ENCODE data around the gene MRLN. TPM values are rescaled to one million over a fixed set of nuclear protein-coding genes. Genes with fewer than 3 reads are reported as not detected.

MRLN gene
- polyA plus RNA-seq, 1 of the 3 experiments (the other 2 are of a cell fraction): not detected

DNA sequence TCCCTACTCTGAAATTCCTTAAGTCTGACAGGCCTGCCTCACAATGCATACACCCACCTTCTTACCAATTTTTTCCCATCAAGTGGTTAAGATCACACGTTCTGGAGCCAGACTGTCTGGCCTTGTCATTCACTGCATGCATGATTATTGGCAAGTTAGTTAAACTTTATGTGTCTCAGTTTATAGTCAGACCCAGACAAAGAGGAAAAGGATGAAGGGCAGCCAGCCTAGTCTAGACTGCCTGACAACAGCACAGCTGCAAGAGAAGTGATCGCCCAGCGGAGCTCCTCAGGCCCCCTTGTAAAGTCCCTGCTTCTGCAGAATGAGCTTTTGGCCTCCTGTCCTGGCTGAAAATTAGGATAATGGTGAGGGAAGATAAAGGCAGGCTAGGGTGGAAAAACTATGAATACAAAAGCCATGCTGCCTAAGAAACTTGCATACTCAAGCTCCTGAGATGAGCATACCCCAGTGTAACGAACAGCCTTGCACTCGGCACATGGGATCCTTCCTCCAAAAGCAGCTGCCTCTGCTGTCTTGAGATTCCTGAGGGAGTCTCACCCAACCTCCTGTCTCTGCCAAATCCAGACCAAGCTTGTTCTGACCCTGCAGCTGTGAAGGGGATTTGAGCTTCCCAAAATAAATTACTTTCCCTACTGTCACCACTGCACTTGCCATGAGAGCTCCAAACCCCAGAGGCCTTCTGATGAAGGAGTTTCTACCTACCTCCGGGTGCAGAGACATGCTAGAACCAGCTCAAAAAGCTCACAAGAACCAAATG is 26.7 kb upstream of the MRLN start (continued):
- TF ChIP-seq NFIC (IDR thresholded peaks at IDR 0.05; ENCODE audit: borderline replicate concordance): no peak

DNA sequence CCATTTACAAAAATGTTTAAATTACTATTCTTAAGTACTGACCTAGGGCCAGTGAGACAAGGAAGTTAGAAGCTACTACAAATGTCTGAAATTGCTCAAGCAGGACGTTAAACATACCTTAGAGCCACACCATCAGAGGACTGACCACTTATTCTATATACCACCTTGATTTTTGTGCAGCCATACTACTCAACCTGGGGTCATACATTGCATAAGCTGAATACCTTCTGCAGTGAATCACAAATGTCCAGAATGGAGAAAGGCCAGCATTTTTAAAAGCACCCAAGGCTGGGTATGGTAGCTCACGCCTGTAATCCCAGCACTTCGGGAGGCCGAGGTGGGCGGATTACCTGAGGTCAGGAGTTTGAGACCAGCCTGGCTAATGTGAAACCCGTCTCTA is 21.2 kb upstream of the MRLN start:
- no peaks in the 10 kb centered on the region for H3K9me2 ChIP-seq
- no peak overlapping the region for H3K4me3 ChIP-seq (ENCODE audit: low read depth in 2 of 2, low read length in 1 of 2)
- no peaks in the 10 kb centered on the region for H3K36me3 ChIP-seq (replicated peaks in 1 of 2; ENCODE audit: control insufficient read depth in 1 of 2, insufficient read depth in 2 of 2, low read length in 1 of 2)
- H3F3A ChIP-seq (replicated peaks; ENCODE audit: insufficient read depth): no peaks in the 10 kb centered on the region
- no peaks in the 10 kb centered on the region for H4K20me1 ChIP-seq (ENCODE audit: insufficient read depth)
- 31% methylated on average over 2 of the region's 6 CpGs for WGBS (ENCODE audit: low lambda C conversion rate)
- H3K27me3 ChIP-seq (ENCODE audit: insufficient read depth): no peaks in the 10 kb centered on the region
- no peaks in the 10 kb centered on the region for H3K4me1 ChIP-seq (ENCODE audit: control insufficient read depth in 1 of 2, insufficient read depth in 2 of 2, low read depth in 1 of 2, low read length in 1 of 2)
- no peaks in the 10 kb centered on the region for H3K79me2 ChIP-seq (ENCODE audit: insufficient read depth)
- TF ChIP-seq RCOR1 (IDR thresholded peaks at IDR 0.05; ENCODE audit: low read length): no peak
- H3K27ac ChIP-seq (ENCODE audit: low read depth in 2 of 2, low read length in 1 of 2): no peak overlapping the region
- DNase-seq: no peak
- no peak overlapping the region for H3K4me2 ChIP-seq
- no peak overlapping the region for H3K9ac ChIP-seq
- H2AFZ ChIP-seq (ENCODE audit: low read depth): no peak overlapping the region
- ChIA-PET CTCF (no interaction called here), POLR2A (no interaction called here)
- H3K9me3 ChIP-seq: no peaks in the 10 kb centered on the region

DNA sequence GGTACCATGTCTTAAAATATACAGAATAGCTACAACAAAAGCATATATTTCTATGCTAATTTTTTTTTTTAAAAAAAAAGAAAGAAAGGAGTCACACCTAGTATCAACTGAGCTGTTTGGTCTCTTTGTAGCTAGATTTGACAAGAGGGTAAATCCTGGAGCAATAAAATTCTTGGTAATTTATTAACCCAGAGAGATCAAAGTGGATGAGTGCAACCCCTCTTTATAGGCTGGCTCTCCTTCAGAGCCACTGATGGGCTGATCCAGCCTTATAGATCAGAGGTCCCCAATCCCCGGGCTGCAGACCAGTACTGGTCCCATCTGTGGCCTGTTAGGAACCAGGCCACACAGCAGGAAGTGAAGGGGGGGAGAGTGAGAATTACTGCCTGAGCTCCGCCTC is 19.8 kb upstream of the MRLN start:
- Histone ChIP-seq H4K20me1 (ENCODE audit: insufficient read depth) (no peaks in the 10 kb centered on the region), H3K79me2 (ENCODE audit: insufficient read depth) (no peaks in the 10 kb centered on the region), H3K9me3 (no peaks in the 10 kb centered on the region), H3K9ac (no peak overlapping the region), H3K27ac (ENCODE audit: low read depth in 2 of 2, low read length in 1 of 2) (no peak overlapping the region), H3K36me3 (replicated peaks in 1 of 2; ENCODE audit: control insufficient read depth in 1 of 2, insufficient read depth in 2 of 2, low read length in 1 of 2) (no peaks in the 10 kb centered on the region), H3K4me1 (ENCODE audit: control insufficient read depth in 1 of 2, insufficient read depth in 2 of 2, low read depth in 1 of 2, low read length in 1 of 2) (no peaks in the 10 kb centered on the region), H3K27me3 (ENCODE audit: insufficient read depth) (no peaks in the 10 kb centered on the region), H2AFZ (ENCODE audit: low read depth) (no peak overlapping the region), H3F3A (replicated peaks; ENCODE audit: insufficient read depth) (no peaks in the 10 kb centered on the region), H3K9me2 (no peaks in the 10 kb centered on the region), H3K4me2 (no peak overlapping the region), H3K4me3 (ENCODE audit: low read depth in 2 of 2, low read length in 1 of 2) (no peak overlapping the region)
- 40% methylated on average over 1 of the region's 2 CpGs for WGBS (ENCODE audit: low lambda C conversion rate)
- ChIA-PET CTCF (no interaction called here), POLR2A (no interaction called here)
- no peak for DNase-seq
- TF ChIP-seq TCF12 (IDR thresholded peaks at IDR 0.05): no peak
- no peak for TF ChIP-seq RCOR1 (IDR thresholded peaks at IDR 0.05; ENCODE audit: low read length)
- no peak for TF ChIP-seq NRF1 (IDR thresholded peaks at IDR 0.05; ENCODE audit: low read depth, low read length)

DNA sequence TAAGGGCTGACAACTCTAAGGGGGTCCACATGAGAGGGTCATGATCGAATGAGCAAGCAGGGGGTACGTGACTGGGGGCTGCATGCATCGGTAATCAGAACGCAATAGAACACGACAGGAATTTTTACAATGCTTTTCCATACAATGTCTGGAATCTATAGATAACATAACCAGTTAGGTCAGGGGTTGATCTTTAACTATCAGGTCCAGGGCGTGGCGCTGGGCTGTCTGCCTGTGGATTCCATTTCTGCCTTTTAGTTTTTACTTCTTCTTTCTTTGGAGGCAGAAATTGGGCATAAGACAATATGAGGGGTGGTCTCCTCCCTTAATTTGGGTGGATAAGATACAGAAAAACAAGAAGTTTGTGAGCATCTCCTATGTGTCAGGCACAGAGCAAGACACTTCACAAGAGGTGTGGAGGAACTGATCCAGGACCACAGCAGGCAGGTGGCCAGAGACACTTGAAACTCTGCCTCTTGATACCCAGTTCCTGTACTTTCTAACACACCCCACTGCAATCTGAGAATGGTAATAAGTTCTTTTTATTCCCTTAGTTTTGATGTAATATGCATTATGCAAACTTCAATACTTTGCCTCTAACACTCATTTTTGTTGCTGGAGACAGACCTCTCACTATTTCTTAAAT is 18.0 kb upstream of the MRLN start:
- no peaks in the 10 kb centered on the region for H3K9me3 ChIP-seq
- WGBS (ENCODE audit: low lambda C conversion rate): 73% methylated on average over 7 of the region's 7 CpGs
- no peak for TF ChIP-seq TCF12 (IDR thresholded peaks at IDR 0.05)
- no peak overlapping the region for H3K4me2 ChIP-seq
- DNase-seq: no peak
- H3F3A ChIP-seq (replicated peaks; ENCODE audit: insufficient read depth): no peaks in the 10 kb centered on the region
- POLR2A ChIA-PET: no interaction called here
- H3K27ac ChIP-seq (ENCODE audit: low read depth in 2 of 2, low read length in 1 of 2): no peak overlapping the region
- no peaks in the 10 kb centered on the region for H3K36me3 ChIP-seq (replicated peaks in 1 of 2; ENCODE audit: control insufficient read depth in 1 of 2, insufficient read depth in 2 of 2, low read length in 1 of 2)
- no peaks in the 10 kb centered on the region for H3K79me2 ChIP-seq (ENCODE audit: insufficient read depth)
- H3K27me3 ChIP-seq (ENCODE audit: insufficient read depth): no peaks in the 10 kb centered on the region
- no peaks in the 10 kb centered on the region for H4K20me1 ChIP-seq (ENCODE audit: insufficient read depth)
- CTCF ChIA-PET: no interaction called here
- H3K4me1 ChIP-seq (ENCODE audit: control insufficient read depth in 1 of 2, insufficient read depth in 2 of 2, low read depth in 1 of 2, low read length in 1 of 2): no peaks in the 10 kb centered on the region
- H2AFZ ChIP-seq (ENCODE audit: low read depth): no peak overlapping the region
- H3K9me2 ChIP-seq: no peaks in the 10 kb centered on the region
- no peak overlapping the region for H3K4me3 ChIP-seq (ENCODE audit: low read depth in 2 of 2, low read length in 1 of 2)
- no peak overlapping the region for H3K9ac ChIP-seq

Measured in SK-N-SH (cell line).